Chondrocyte (in vitro differentiated cells): ENCODE results near the gene MAN2A1. TPM values are rescaled to one million over a fixed set of nuclear protein-coding genes. Genes with fewer than 3 reads are reported as not detected.

Experiments
- DNase-seq: peaks from one replicate; pipeline ENCODE4 v3.0.0; 2021; ENCODE audit warnings: mixed read lengths, low spot score
- H3K27ac Mint-ChIP-seq: one replicate; pipeline ENCODE4 v1.8.0; 2021; ENCODE audit warnings: mild to moderate bottlenecking, moderate library complexity, mixed read lengths; ENCODE audit not compliant: unreplicated experiment
- H3K27me3 Mint-ChIP-seq: 2 replicates; pipeline ENCODE4 v1.8.0; 2021; ENCODE audit warnings: low read depth, mixed read lengths
- H3K36me3 Mint-ChIP-seq: 2 replicates; pipeline ENCODE4 v1.8.0; 2021; ENCODE audit warnings: low read depth, mixed read lengths
- H3K4me1 Mint-ChIP-seq: 2 replicates; pipeline ENCODE4 v1.8.0; 2021; ENCODE audit warnings: low read depth, mild to moderate bottlenecking, mixed read lengths
- H3K4me3 Mint-ChIP-seq: one replicate; pipeline ENCODE4 v1.8.0; 2021; ENCODE audit warnings: mild to moderate bottlenecking, moderate library complexity, mixed read lengths; ENCODE audit not compliant: unreplicated experiment
- H3K9me3 Mint-ChIP-seq: 2 replicates; pipeline ENCODE4 v1.8.0; 2021; ENCODE audit warnings: low read depth, mixed read lengths
- CTCF ChIP-seq: fragments of 200-600 bp; sonication (generic); IDR thresholded peaks from 2 replicates; pipeline ENCODE4 v1.5.0; 2021; ENCODE audit warnings: antibody characterized with exemption, mild to moderate bottlenecking, moderate library complexity
- total RNA-seq: library from RNA; stranded (reverse); gene quantifications from 3 replicates; pipeline ENCODE4 v1.2.1, GENCODE V29; 2021

Gene MAN2A1
- total RNA-seq, 1 donor from 2014 or later: 75.0 TPM

GRCh38 chr5:109898269-109899162 is 208.8 kb downstream of the MAN2A1 start:
- H3K36me3 Mint-ChIP-seq: no peaks in the 10 kb centered on the region
- no peaks in the 10 kb centered on the region for H3K27me3 Mint-ChIP-seq
- no peak overlapping the region for H3K4me3 Mint-ChIP-seq
- no peak for TF ChIP-seq CTCF
- no peaks in the 10 kb centered on the region for H3K4me1 Mint-ChIP-seq
- no peak for DNase-seq
- H3K9me3 Mint-ChIP-seq: no peaks in the 10 kb centered on the region
- no peak overlapping the region for H3K27ac Mint-ChIP-seq

GRCh38 chr5:109899163-109899535 is 209.4 kb downstream of the MAN2A1 start:
- H3K36me3 Mint-ChIP-seq: no peaks in the 10 kb centered on the region
- no peaks in the 10 kb centered on the region for H3K27me3 Mint-ChIP-seq
- H3K27ac Mint-ChIP-seq: no peak overlapping the region
- no peak overlapping the region for H3K4me3 Mint-ChIP-seq
- no peaks in the 10 kb centered on the region for H3K4me1 Mint-ChIP-seq
- DNase-seq: no peak
- TF ChIP-seq CTCF: no peak
- H3K9me3 Mint-ChIP-seq: no peaks in the 10 kb centered on the region

GRCh38 chr5:109900461-109900860 is 210.7 kb downstream of the MAN2A1 start:
- Mint-ChIP-seq H3K4me3 (no peak overlapping the region), H3K36me3 (no peaks in the 10 kb centered on the region), H3K27ac (no peak overlapping the region), H3K9me3 (no peaks in the 10 kb centered on the region), H3K27me3 (no peaks in the 10 kb centered on the region), H3K4me1 (no peaks in the 10 kb centered on the region)
- DNase-seq: no peak
- TF ChIP-seq CTCF: no peak

GRCh38 chr5:109900911-109901627 is 211.3 kb downstream of the MAN2A1 start:
- H3K27ac Mint-ChIP-seq: no peak overlapping the region
- H3K4me3 Mint-ChIP-seq: no peak overlapping the region
- no peaks in the 10 kb centered on the region for H3K27me3 Mint-ChIP-seq
- peaks cover 4% of the 10 kb centered on the region for H3K4me1 Mint-ChIP-seq
- H3K36me3 Mint-ChIP-seq: no peaks in the 10 kb centered on the region
- no peak for TF ChIP-seq CTCF
- no peaks in the 10 kb centered on the region for H3K9me3 Mint-ChIP-seq
- DNase-seq: no peak

- DNase-seq: no peak
- Mint-ChIP-seq H3K27ac (no peak overlapping the region), H3K27me3 (no peaks in the 10 kb centered on the region), H3K9me3 (no peaks in the 10 kb centered on the region), H3K36me3 (no peaks in the 10 kb centered on the region), H3K4me3 (no peak overlapping the region), H3K4me1 (peaks cover 4% of the 10 kb centered on the region)
- no peak for TF ChIP-seq CTCF
These were observed 211.9 kb downstream of the MAN2A1 start for GRCh38 chr5:109901628-109901981.
